Breast epithelium (tissue), 4 donors: ENCODE measurements around the gene TIAM1. TPM values are rescaled to one million over a fixed set of nuclear protein-coding genes. Genes with fewer than 3 reads are reported as not detected.

ENCODE experiments used
- DNase-seq, 2 donors: peaks; one replicate each; pipeline ENCODE4 v3.0.0-alpha.2; 2019; ENCODE audit warnings: low spot score in 2 of 2
- H3K27ac ChIP-seq, 2 donors: fragments of 200-600 bp; sonication (generic) in 1 of 2; one replicate each; pipeline ENCODE4 v1.5.1; 2016 to 2019; ENCODE audit warnings: mild to moderate bottlenecking in 1 of 2
- H3K27me3 ChIP-seq, 2 donors: fragments of 200-600 bp; sonication (generic) in 1 of 2; one replicate each; pipeline versions ENCODE4 v1.5.1 to v1.6.0; 2017 to 2019; ENCODE audit warnings: control low read depth in 1 of 2, mild to moderate bottlenecking in 1 of 2
- H3K36me3 ChIP-seq: fragments of 200-600 bp; one replicate; pipeline ENCODE4 v1.5.1; 2019
- H3K4me1 ChIP-seq, 2 donors: fragments of 200-600 bp; sonication (generic); one replicate each; pipeline ENCODE4 v1.5.1; 2016 to 2019; ENCODE audit warnings: control low read depth in 1 of 2
- H3K4me3 ChIP-seq, 3 donors: fragments of 200-600 bp; sonication (generic); 1 replicate in 2 of 3; 2 replicates in 1 of 3; pipeline ENCODE4 v1.5.1; 2016 to 2019; ENCODE audit warnings: mild to moderate bottlenecking in 3 of 3, moderate library complexity in 2 of 3
- H3K9me3 ChIP-seq, 2 donors: fragments of 200-600 bp; sonication (generic) in 1 of 2; one replicate each; pipeline ENCODE4 v1.5.1; 2016 to 2019; ENCODE audit warnings: control low read depth in 1 of 2
- POLR2A ChIP-seq: fragments of 450-650 bp; IDR thresholded peaks from one replicate; pipeline ENCODE4 v1.6.1; 2016; ENCODE audit warnings: antibody characterized with exemption, mild to moderate bottlenecking, moderate library complexity
- POLR2AphosphoS5 ChIP-seq, 3 donors: sonication (generic); formaldehyde crosslinking; IDR thresholded peaks; one replicate each; pipeline ENCODE4 v1.6.1; 2017; ENCODE audit warnings: antibody characterized with exemption in 3 of 3
- intact Hi-C: fragments of 100-400 bp; cut with DNase I; formaldehyde crosslinking; loops from one replicate; pipeline ENCODE4 v1.15.1; 2023; ENCODE audit warnings: low total_unique reads
- total RNA-seq, 3 donors: library from RNA; depleted of rRNA; stranded (reverse); fragments of >200 nt; gene quantifications; one replicate each; pipeline ENCODE4 v1.1.0, GENCODE V29; 2016
- TF ChIP-seq, protein P1 (sequence below), 3 donors: fragments of 450-650 bp; IDR thresholded peaks; one replicate each; pipeline ENCODE4 v1.5.1; 2016 to 2017; ENCODE audit warnings: antibody characterized with exemption in 3 of 3, mild to moderate bottlenecking in 3 of 3, moderate library complexity in 3 of 3

Gene TIAM1
- total RNA-seq, 3 donors from 2014 or later, result 10.6 to 17.7 (median 11.8) TPM

DNA sequence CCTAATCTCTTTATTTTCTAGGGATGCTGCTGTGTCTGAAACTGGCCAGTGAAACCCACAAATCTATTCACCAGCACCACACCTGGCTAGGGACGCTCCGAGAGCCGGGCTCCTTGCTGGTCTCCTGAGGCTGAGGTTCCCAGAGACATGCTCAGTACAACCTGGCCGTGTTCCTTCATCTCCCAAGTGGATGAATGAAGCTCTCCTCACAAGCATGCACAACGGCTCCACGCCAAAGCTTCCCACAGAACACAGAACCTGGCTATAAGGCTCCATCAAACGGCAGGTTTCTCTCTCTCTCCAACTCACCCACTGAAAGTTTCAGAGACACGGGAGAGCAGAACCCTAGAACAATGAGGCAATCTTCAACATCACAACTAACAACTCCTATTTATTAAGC lies 82.3 kb downstream of the TIAM1 start:
- Histone ChIP-seq H3K27me3 (no peaks in the 10 kb centered on the region), H3K4me3 (no peak overlapping the region), H3K4me1 (no peaks in the 10 kb centered on the region), H3K9me3 (no peaks in the 10 kb centered on the region), H3K36me3 (no peaks in the 10 kb centered on the region), H3K27ac (no peak overlapping the region)
- intact Hi-C loops, result loop anchor here (5.0 kb wide), 1 partner anchor 1019 kb away; no protein-coding TSS in a partner anchor
- TF ChIP-seq POLR2A (no peak), POLR2AphosphoS5 (IDR thresholded peaks at IDR 0.05) (no peak)
- TF ChIP-seq, protein P1, sequence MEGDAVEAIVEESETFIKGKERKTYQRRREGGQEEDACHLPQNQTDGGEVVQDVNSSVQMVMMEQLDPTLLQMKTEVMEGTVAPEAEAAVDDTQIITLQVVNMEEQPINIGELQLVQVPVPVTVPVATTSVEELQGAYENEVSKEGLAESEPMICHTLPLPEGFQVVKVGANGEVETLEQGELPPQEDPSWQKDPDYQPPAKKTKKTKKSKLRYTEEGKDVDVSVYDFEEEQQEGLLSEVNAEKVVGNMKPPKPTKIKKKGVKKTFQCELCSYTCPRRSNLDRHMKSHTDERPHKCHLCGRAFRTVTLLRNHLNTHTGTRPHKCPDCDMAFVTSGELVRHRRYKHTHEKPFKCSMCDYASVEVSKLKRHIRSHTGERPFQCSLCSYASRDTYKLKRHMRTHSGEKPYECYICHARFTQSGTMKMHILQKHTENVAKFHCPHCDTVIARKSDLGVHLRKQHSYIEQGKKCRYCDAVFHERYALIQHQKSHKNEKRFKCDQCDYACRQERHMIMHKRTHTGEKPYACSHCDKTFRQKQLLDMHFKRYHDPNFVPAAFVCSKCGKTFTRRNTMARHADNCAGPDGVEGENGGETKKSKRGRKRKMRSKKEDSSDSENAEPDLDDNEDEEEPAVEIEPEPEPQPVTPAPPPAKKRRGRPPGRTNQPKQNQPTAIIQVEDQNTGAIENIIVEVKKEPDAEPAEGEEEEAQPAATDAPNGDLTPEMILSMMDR (IDR thresholded peaks at IDR 0.05), result no peak
- DNase-seq, result no peak

DNA sequence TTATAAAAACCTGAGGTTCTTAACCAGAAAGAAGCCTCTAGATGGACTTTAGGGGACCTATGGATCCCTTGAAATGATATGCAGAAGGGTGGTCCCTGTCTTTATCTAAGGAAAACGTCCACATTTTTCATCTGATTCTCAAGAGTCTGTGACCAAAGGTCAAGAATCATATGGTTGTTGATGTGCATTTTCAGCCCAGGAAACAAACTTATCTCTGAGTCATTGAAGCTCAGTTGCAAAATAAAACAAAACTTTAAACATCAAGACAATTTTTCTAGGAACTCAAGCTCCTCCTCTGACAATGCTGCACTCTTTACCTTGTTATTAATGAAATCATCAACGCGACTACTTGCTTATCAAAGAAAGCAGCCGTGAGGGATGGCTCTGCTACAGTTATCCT lies 83.3 kb downstream of the TIAM1 start:
- Histone ChIP-seq H3K36me3 (no peaks in the 10 kb centered on the region), H3K27ac (no peak overlapping the region), H3K27me3 (no peaks in the 10 kb centered on the region), H3K4me1 (no peaks in the 10 kb centered on the region), H3K9me3 (no peaks in the 10 kb centered on the region), H3K4me3 (no peak overlapping the region)
- DNase-seq, result no peak
- intact Hi-C loops, result loop anchor here (5.0 kb wide), 1 partner anchor 1018 kb away; no protein-coding TSS in a partner anchor
- TF ChIP-seq POLR2A (no peak), POLR2AphosphoS5 (IDR thresholded peaks at IDR 0.05) (no peak)
- TF ChIP-seq, protein P1 (IDR thresholded peaks at IDR 0.05), result no peak

DNA sequence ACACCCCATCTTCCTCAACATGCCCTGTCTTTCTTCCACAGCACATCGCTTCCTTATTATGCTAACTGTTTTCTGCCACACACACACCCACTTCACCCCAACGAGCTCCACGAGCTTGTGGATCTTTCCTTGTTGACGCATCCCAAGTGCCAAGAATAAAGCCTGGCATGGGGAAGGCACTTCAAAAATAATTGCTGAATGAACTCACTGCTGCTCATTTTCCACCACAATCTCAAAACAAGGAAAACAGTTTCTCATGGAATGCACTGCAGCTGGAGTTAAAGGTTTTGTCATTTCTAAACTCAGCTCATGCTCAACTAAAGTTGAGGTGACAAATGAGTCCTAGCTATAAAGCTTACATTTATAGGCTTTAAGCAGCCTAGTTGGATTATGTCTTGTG lies 86.0 kb downstream of the TIAM1 start:
- intact Hi-C loops, result no loop called here
- TF ChIP-seq POLR2AphosphoS5 (IDR thresholded peaks at IDR 0.05) (no peak), POLR2A (no peak)
- TF ChIP-seq, protein P1 (IDR thresholded peaks at IDR 0.05), result no peak
- H3K9me3 ChIP-seq, result no peaks in the 10 kb centered on the region
- no peak overlapping the region for H3K27ac ChIP-seq
- H3K4me3 ChIP-seq, result no peak overlapping the region
- DNase-seq, result no peak
- no peaks in the 10 kb centered on the region for H3K27me3 ChIP-seq
- H3K4me1 ChIP-seq, result no peaks in the 10 kb centered on the region
- no peaks in the 10 kb centered on the region for H3K36me3 ChIP-seq

DNA sequence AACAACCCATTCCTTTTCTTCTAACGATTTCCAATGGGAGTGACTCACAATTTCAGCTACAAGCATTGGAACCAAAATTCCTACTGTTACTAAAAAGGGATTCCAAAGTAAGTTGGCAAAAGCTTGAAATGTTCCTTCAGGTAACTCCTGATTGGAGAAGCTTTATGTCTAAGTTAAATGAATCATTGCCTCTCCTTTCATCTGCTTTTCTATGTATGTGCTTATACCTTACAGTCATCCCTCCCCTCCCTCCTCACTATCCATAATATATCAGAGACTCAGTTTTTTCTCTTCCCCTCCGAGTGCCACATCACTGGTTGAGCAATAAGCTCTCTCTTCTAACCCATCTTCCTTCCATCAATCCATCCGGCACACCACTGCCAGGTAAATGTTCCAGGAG lies 86.8 kb downstream of the TIAM1 start:
- Histone ChIP-seq H3K27me3 (no peaks in the 10 kb centered on the region), H3K4me3 (no peak overlapping the region), H3K4me1 (no peaks in the 10 kb centered on the region), H3K27ac (no peak overlapping the region), H3K9me3 (no peaks in the 10 kb centered on the region), H3K36me3 (no peaks in the 10 kb centered on the region)
- TF ChIP-seq POLR2A (no peak), POLR2AphosphoS5 (IDR thresholded peaks at IDR 0.05) (no peak)
- TF ChIP-seq, protein P1 (IDR thresholded peaks at IDR 0.05), result no peak
- intact Hi-C loops, result no loop called here
- DNase-seq, result no peak

DNA sequence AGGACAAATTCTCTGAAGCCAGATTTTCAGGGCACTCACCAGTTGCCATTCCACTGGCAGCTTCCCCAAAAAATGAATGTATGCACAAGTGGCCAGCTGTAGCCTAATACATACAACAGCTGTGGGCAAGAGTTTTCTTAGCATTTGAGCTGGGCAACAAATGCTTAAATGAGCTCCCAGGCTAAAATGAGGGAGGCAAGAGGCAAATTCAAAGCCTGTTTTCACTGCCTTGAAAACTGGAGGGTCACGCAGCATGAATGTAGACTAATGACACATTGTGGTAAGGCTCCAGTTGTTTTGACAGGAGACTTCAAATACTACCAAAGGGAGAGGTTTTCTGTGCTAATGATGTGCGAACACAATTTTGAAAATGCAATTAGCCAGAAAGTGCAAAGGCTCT lies 88.2 kb downstream of the TIAM1 start:
- Histone ChIP-seq H3K9me3 (no peaks in the 10 kb centered on the region), H3K4me1 (no peaks in the 10 kb centered on the region), H3K27me3 (no peaks in the 10 kb centered on the region), H3K27ac (no peak overlapping the region), H3K36me3 (no peaks in the 10 kb centered on the region), H3K4me3 (no peak overlapping the region)
- DNase-seq, result no peak
- intact Hi-C loops, result no loop called here
- TF ChIP-seq POLR2A, result no peak
- TF ChIP-seq POLR2AphosphoS5 (IDR thresholded peaks at IDR 0.05), result no peak

DNA sequence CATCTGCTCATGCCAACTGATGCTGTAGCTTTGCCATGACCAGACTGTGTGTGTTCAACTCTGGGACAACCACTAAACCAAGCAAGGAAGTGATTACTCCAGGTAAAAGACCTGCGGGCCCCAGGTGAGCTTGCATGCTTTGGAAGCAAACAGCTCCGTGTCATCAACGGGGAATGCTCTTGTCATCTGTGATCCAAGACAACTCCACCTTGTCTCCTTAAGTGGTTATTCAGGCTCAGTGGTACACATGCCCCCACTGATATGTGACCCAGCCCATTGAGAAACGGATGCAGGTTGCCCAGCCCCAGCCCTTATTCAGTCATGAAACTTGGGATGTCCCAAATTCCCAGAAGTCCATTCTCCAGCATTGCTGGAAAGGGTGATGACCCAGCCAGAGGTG lies 89.0 kb downstream of the TIAM1 start:
- Histone ChIP-seq H3K4me3 (no peak overlapping the region), H3K9me3 (no peaks in the 10 kb centered on the region), H3K27ac (no peak overlapping the region), H3K4me1 (no peaks in the 10 kb centered on the region), H3K27me3 (no peaks in the 10 kb centered on the region), H3K36me3 (no peaks in the 10 kb centered on the region)
- no peak for DNase-seq
- intact Hi-C loops, result no loop called here
- TF ChIP-seq POLR2A (no peak), POLR2AphosphoS5 (IDR thresholded peaks at IDR 0.05) (no peak)
- TF ChIP-seq, protein P1 (IDR thresholded peaks at IDR 0.05), result no peak
